Breast epithelium (tissue), 4 donors: Measurements from ENCODE around the gene ELAVL4. TPM values are rescaled to one million over a fixed set of nuclear protein-coding genes. Genes with fewer than 3 reads are reported as not detected.

Experiments used
- DNase-seq, 2 donors: peaks; one replicate each; pipeline ENCODE4 v3.0.0-alpha.2; 2019; ENCODE audit warnings: low spot score in 2 of 2
- H3K27ac ChIP-seq, 2 donors: fragments of 200-600 bp; sonication (generic) in 1 of 2; one replicate each; pipeline ENCODE4 v1.5.1; 2016 to 2019; ENCODE audit warnings: mild to moderate bottlenecking in 1 of 2
- H3K27me3 ChIP-seq, 2 donors: fragments of 200-600 bp; sonication (generic) in 1 of 2; one replicate each; pipeline versions ENCODE4 v1.5.1 to v1.6.0; 2017 to 2019; ENCODE audit warnings: control low read depth in 1 of 2, mild to moderate bottlenecking in 1 of 2
- H3K36me3 ChIP-seq: fragments of 200-600 bp; one replicate; pipeline ENCODE4 v1.5.1; 2019
- H3K4me1 ChIP-seq, 2 donors: fragments of 200-600 bp; sonication (generic); one replicate each; pipeline ENCODE4 v1.5.1; 2016 to 2019; ENCODE audit warnings: control low read depth in 1 of 2
- H3K4me3 ChIP-seq, 3 donors: fragments of 200-600 bp; sonication (generic); 1 replicate in 2 of 3; 2 replicates in 1 of 3; pipeline ENCODE4 v1.5.1; 2016 to 2019; ENCODE audit warnings: mild to moderate bottlenecking in 3 of 3, moderate library complexity in 2 of 3
- H3K9me3 ChIP-seq, 2 donors: fragments of 200-600 bp; sonication (generic) in 1 of 2; one replicate each; pipeline ENCODE4 v1.5.1; 2016 to 2019; ENCODE audit warnings: control low read depth in 1 of 2
- POLR2A ChIP-seq: fragments of 450-650 bp; IDR thresholded peaks from one replicate; pipeline ENCODE4 v1.6.1; 2016; ENCODE audit warnings: antibody characterized with exemption, mild to moderate bottlenecking, moderate library complexity
- POLR2AphosphoS5 ChIP-seq, 3 donors: sonication (generic); formaldehyde crosslinking; IDR thresholded peaks; one replicate each; pipeline ENCODE4 v1.6.1; 2017; ENCODE audit warnings: antibody characterized with exemption in 3 of 3
- intact Hi-C: fragments of 100-400 bp; cut with DNase I; formaldehyde crosslinking; loops from one replicate; pipeline ENCODE4 v1.15.1; 2023; ENCODE audit warnings: low total_unique reads
- total RNA-seq, 3 donors: library from RNA; depleted of rRNA; stranded (reverse); fragments of >200 nt; gene quantifications; one replicate each; pipeline ENCODE4 v1.1.0, GENCODE V29; 2016
- TF ChIP-seq, protein P1 (sequence below), 3 donors: fragments of 450-650 bp; IDR thresholded peaks; one replicate each; pipeline ENCODE4 v1.5.1; 2016 to 2017; ENCODE audit warnings: antibody characterized with exemption in 3 of 3, mild to moderate bottlenecking in 3 of 3, moderate library complexity in 3 of 3

The ELAVL4 gene
- total RNA-seq, 3 donors from 2014 or later, result not detected

GRCh38 chr1:50080904-50081586 is 27.7 kb upstream of the ELAVL4 start:
- no peak for DNase-seq
- no peaks in the 10 kb centered on the region for H3K27me3 ChIP-seq
- no peaks in the 10 kb centered on the region for H3K4me1 ChIP-seq
- intact Hi-C loops, result no loop called here
- H3K36me3 ChIP-seq, result no peaks in the 10 kb centered on the region
- TF ChIP-seq, protein P1, sequence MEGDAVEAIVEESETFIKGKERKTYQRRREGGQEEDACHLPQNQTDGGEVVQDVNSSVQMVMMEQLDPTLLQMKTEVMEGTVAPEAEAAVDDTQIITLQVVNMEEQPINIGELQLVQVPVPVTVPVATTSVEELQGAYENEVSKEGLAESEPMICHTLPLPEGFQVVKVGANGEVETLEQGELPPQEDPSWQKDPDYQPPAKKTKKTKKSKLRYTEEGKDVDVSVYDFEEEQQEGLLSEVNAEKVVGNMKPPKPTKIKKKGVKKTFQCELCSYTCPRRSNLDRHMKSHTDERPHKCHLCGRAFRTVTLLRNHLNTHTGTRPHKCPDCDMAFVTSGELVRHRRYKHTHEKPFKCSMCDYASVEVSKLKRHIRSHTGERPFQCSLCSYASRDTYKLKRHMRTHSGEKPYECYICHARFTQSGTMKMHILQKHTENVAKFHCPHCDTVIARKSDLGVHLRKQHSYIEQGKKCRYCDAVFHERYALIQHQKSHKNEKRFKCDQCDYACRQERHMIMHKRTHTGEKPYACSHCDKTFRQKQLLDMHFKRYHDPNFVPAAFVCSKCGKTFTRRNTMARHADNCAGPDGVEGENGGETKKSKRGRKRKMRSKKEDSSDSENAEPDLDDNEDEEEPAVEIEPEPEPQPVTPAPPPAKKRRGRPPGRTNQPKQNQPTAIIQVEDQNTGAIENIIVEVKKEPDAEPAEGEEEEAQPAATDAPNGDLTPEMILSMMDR (IDR thresholded peaks at IDR 0.05), result peak in 1 of 3 donors; percentile 31
- no peak for TF ChIP-seq POLR2A
- TF ChIP-seq POLR2AphosphoS5 (IDR thresholded peaks at IDR 0.05), result no peak
- H3K9me3 ChIP-seq, result no peaks in the 10 kb centered on the region
- no peak overlapping the region for H3K27ac ChIP-seq
- no peak overlapping the region for H3K4me3 ChIP-seq

GRCh38 chr1:50084389-50084788 is 24.3 kb upstream of the ELAVL4 start:
- Histone ChIP-seq H3K27me3 (no peaks in the 10 kb centered on the region), H3K4me1 (no peaks in the 10 kb centered on the region), H3K27ac (no peak overlapping the region), H3K4me3 (no peak overlapping the region), H3K9me3 (no peaks in the 10 kb centered on the region), H3K36me3 (no peaks in the 10 kb centered on the region)
- TF ChIP-seq POLR2AphosphoS5 (IDR thresholded peaks at IDR 0.05) (no peak), POLR2A (no peak)
- TF ChIP-seq, protein P1 (IDR thresholded peaks at IDR 0.05), result no peak
- DNase-seq, result no peak
- intact Hi-C loops, result no loop called here

GRCh38 chr1:50091068-50091467 is 17.7 kb upstream of the ELAVL4 start:
- Histone ChIP-seq H3K36me3 (no peaks in the 10 kb centered on the region), H3K4me3 (no peak overlapping the region), H3K27me3 (no peaks in the 10 kb centered on the region), H3K4me1 (no peaks in the 10 kb centered on the region), H3K27ac (no peak overlapping the region), H3K9me3 (no peaks in the 10 kb centered on the region)
- no peak for DNase-seq
- no peak for TF ChIP-seq POLR2A
- TF ChIP-seq POLR2AphosphoS5 (IDR thresholded peaks at IDR 0.05), result no peak
- TF ChIP-seq, protein P1 (IDR thresholded peaks at IDR 0.05), result no peak
- intact Hi-C loops, result no loop called here

DNA sequence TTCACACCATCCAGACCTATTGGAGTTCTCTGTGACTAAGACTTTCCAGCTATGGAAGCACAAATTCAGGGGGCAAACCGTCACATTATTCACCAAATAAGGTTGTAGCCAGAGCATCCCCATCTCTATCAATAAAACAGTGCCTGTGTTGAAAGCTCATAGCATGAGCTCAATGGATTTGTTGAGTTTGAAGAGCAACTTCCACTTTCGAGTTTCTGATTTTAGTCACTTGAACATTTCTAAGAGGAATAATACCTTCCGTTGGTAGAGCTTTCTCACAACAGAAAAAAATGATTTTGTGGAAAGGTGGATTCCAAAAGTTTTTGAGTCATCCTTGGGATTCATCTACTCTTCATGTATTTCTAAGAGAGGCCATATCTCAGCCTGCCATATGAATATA is 13.0 kb upstream of the ELAVL4 start:
- H3K27me3 ChIP-seq, result no peaks in the 10 kb centered on the region
- H3K36me3 ChIP-seq, result no peaks in the 10 kb centered on the region
- DNase-seq, result no peak
- H3K27ac ChIP-seq, result no peak overlapping the region
- intact Hi-C loops, result no loop called here
- TF ChIP-seq POLR2AphosphoS5 (IDR thresholded peaks at IDR 0.05) (no peak), POLR2A (no peak)
- TF ChIP-seq, protein P1 (IDR thresholded peaks at IDR 0.05), result no peak
- H3K4me1 ChIP-seq, result no peaks in the 10 kb centered on the region
- H3K9me3 ChIP-seq, result no peaks in the 10 kb centered on the region
- H3K4me3 ChIP-seq, result no peak overlapping the region

- H3K4me3 ChIP-seq, result no peak overlapping the region
- H3K9me3 ChIP-seq, result no peaks in the 10 kb centered on the region
- no peaks in the 10 kb centered on the region for H3K27me3 ChIP-seq
- no peaks in the 10 kb centered on the region for H3K36me3 ChIP-seq
- no peak for DNase-seq
- no peak overlapping the region for H3K27ac ChIP-seq
- no peak for TF ChIP-seq POLR2AphosphoS5 (IDR thresholded peaks at IDR 0.05)
- TF ChIP-seq, protein P1 (IDR thresholded peaks at IDR 0.05), result no peak
- no peak for TF ChIP-seq POLR2A
- intact Hi-C loops, result no loop called here
- H3K4me1 ChIP-seq, result no peaks in the 10 kb centered on the region
These were observed 11.6 kb upstream of the ELAVL4 start for GRCh38 chr1:50097021-50097679.
